Smooth muscle cell of the brain vasculature (primary cell): Measurements from ENCODE around the gene FARP1.
"Not testable (repeated sequence)": the region's sequence is repeated elsewhere in the genome, so short reads cannot be mapped to it uniquely, and the experiment has no call there.

Experiments
- DNase-seq: peaks from one replicate; pipeline ENCODE4 v3.0.0-alpha.2; 2012; ENCODE audit warnings: low read depth, low spot score

Gene FARP1

DNA sequence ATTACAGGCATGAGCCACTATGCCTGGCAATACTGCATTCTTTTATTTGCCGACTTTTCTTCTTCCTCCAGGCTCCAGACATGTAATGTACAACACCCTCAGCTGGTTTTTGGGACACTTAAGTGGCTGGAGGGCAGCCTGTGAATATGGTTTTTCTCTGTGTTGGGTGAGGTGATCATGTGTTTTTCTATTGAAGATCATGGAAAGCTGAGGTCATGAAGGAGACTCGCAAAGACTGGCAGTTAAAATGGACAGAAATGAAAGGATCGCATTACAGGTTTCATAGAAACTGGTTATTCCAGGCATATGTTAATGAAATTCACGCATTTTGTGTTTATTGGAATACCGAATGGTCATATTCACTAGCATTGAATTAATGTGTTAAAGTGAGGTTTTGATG lies 119.4 kb downstream of the FARP1 start:
- no peak for DNase-seq

- no peak for DNase-seq
Measured at GRCh38 chr13:98263841-98264240, 120.9 kb downstream of the FARP1 start.

GRCh38 chr13:98264877-98265276 lies 122.0 kb downstream of the FARP1 start:
- DNase-seq = no peak

GRCh38 chr13:98265692-98266551 lies 123.0 kb downstream of the FARP1 start:
- no peak for DNase-seq

GRCh38 chr13:98267080-98267912 lies 124.4 kb downstream of the FARP1 start:
- DNase-seq = no peak

GRCh38 chr13:98269386-98269785 lies 126.5 kb downstream of the FARP1 start:
- no peak for DNase-seq

DNA sequence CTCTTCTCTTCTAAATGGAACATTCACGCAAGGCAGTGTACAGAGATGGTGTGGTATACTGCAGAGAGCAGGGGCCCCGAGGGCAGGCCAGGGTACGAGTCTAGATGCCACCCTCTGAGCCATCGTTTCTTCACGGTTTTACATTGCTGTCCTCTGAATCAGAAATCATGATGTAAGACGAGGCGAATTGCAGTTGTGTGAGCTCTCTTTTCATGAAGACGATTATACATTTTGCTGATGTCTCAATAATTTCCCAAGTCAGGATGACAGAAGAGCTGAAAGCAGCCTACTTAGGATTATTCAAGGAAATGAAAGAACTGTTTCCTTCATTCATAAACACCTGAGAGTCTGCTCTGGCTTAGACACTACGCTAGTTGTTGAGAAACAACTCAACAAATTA lies 127.9 kb downstream of the FARP1 start:
- no peak for DNase-seq

- not testable (repeated sequence) for DNase-seq
Measured at GRCh38 chr13:98271646-98272045, 128.8 kb downstream of the FARP1 start.

DNA sequence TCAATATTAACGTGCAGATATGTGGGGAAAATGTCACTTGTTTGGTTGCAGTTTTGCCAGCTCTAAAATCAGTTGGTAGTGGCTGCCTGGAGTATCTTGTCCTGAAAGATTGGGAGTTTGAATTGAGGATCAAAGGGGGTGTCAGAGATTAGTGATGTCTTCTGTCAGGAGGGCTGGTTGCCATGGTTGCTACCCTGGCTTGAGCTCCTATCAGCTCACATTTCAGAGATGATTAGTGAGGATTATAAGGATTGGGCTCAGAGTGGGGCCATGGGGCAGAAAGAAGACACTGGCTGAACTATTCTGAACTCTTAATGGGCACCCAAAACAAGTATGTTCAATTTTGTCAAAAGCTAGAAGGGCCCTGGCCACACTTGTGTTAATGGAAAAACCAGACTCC lies 129.7 kb downstream of the FARP1 start:
- DNase-seq = no peak

DNA sequence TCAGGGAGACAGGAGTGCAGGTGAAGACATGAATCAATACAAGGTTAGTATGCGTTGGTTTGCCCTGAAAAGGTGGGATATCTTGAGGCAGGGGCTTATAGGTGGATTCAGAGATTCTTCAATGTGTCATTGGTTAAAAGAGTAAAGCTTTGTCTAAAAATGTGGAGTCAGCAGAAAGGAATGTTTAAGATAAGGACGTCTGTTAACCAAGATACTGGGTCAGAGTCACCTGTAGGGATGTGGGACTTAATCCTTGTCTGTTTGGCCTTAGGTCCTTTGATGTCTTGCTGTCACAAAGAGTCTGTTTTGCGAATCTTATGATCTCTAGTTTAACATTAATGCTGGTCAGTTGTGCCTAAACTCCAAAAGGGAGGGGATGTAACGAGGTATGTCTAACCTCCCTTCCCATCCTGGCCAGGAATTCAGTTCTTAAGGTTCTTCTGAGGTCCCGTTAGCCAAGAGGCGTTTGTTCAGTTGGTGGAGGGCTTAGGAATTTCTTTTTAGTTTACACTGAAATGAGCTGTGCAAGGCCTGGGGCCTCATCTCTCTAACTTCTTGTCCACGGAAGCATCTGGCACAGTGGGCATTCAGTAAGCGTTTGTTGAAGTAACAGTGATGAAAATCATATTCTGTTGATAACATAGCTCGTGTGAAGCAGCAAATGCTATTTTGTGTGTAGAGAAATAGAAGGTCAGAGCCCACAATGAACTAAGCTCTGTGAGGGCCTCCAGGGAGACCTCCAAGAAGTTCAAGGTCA lies 130.4 kb downstream of the FARP1 start:
- DNase-seq = no peak

DNA sequence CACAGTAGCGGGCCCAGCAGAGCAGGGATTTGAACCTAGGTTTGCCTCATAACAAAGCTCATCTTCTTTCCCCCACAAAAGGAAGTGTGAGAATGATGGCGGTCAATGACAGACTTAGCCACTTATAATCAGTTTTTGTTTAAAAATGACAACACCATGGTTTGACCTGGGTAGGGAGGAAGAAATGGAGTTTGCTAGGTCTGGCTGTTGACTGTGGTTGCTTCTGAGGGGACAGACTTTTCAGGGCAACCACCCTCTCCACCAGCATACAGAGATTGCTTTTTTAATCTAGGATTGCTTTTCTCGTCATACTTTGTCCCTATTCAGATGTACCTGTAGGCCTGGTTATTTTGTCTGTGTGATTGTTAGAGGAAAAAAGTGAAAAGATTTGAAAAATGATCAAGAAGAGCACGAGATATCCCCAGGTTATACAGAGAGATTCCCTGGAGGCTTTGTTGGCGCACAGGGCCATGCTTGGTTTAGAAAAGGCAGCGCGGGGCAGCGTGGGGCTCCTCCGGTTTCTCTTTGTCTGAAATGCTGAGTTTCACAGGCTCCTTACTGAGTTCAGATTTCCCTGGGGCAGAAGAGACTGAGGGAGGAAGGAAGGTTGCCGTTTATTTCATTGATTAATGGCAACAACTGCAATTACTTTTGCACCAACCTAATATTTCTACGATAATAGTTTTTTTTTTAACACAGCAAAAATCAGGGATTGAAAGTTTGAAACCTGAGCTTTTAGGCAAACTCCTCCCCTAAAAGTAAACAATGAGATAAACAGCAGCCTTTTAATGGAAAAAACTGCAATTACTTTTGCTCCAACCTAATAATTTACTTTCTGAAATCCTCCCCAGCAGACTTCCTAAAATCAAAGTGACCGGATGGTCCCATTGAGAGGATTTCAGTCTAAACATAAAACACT lies 131.2 kb downstream of the FARP1 start:
- DNase-seq = no peak

GRCh38 chr13:98274921-98275487 lies 132.1 kb downstream of the FARP1 start:
- DNase-seq = no peak

GRCh38 chr13:98275681-98276171 lies 132.8 kb downstream of the FARP1 start:
- DNase-seq = no peak

- no peak for DNase-seq
Measured at GRCh38 chr13:98276486-98276885, 133.6 kb downstream of the FARP1 start.

GRCh38 chr13:98278068-98278724 lies 135.3 kb downstream of the FARP1 start:
- DNase-seq = no peak

DNA sequence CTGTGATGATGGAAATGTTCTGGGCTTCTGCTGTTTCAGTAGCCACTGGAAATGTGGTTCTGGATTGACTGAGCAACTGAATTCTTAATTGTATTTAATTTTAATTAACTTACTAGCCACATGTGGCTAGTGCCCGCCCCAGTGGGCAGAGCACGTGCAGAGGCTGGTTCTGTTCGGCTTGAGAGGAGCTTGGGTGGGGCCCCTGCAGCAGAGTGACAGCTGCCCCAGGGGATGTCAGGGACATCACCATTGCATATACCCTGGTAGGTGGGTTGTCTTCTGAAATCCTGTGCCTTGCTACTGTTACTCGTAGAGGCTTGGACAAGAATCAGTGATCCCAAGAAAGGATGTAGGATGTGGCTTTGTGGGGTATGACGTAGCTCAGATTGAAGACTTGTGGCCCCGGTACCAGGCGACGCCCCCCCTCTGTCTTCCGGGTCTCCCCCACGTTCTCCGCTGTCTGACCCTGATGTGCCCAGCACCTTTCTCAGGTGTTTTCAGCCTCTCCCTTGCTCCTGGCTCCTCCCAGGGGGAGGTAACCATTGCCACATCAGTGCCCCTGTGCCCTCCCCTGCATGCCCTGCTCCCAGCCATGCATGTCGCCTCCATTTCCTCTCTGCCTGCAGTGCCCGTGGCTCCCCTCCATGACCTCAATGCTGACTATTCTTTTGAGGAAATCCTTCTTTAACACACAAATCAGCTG lies 136.7 kb downstream of the FARP1 start:
- DNase-seq = no peak

- no peak for DNase-seq
Measured at GRCh38 chr13:98280176-98280510, 137.2 kb downstream of the FARP1 start.

GRCh38 chr13:98284679-98285078 lies 141.8 kb downstream of the FARP1 start:
- DNase-seq = no peak

DNA sequence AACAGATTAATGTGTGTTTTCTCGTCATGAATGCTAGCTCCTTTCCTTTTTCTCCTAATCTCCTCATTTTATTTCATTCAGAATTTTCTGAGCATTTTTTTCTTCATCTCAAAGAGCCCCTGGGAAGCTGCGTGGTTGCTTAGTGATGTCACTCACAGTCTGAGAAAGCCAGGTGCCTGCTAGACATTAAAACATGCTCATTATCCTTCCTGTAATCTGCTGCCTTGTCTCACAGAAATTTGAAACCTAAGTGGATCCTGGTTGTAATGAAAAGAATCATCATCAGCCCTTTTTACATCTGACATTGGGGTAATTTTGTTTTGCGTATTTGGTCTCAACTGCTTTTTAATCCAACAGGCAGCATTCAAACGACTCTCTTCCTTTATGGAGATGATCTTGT lies 142.4 kb downstream of the FARP1 start:
- DNase-seq = no peak
